Suppressor macrophage treated with lipopolysaccharide for 1 hour (primary cell): ENCODE results near the gene MCUB.

Source experiments
- DNase-seq, 3 donors: peaks; one replicate each; pipeline ENCODE4 v3.0.0-alpha.2; 2020 to 2022

Gene MCUB

GRCh38 chr4:109684727-109685126 is 124.7 kb downstream of the MCUB start:
- DNase-seq, result no peak

- no peak for DNase-seq
Measured at GRCh38 chr4:109690690-109691410, 130.8 kb downstream of the MCUB start.

GRCh38 chr4:109691411-109691920 is 131.4 kb downstream of the MCUB start:
- DNase-seq, result no peak

GRCh38 chr4:109698656-109699055 is 138.6 kb downstream of the MCUB start:
- no peak for DNase-seq

GRCh38 chr4:109699553-109700225 is 139.6 kb downstream of the MCUB start:
- no peak for DNase-seq

GRCh38 chr4:109701566-109702410 is 141.7 kb downstream of the MCUB start:
- no peak for DNase-seq

- peak; percentile 80 to 93 (median 86) for DNase-seq
Measured at GRCh38 chr4:109702950-109703663, 143.1 kb downstream of the MCUB start, which contains the start of gene CASP6. Gene CASP6 (minus strand): TSS chr4:109703445. CDS start chr4:109703395, 50 bp downstream.

GRCh38 chr4:109703664-109704361 is 143.8 kb downstream of the MCUB start:
- DNase-seq, result peak; percentile 20 to 56 (median 29)

- no peak for DNase-seq
Measured at GRCh38 chr4:109708435-109708834, 148.4 kb downstream of the MCUB start.

GRCh38 chr4:109708990-109709389 is 148.9 kb downstream of the MCUB start:
- no peak for DNase-seq

- no peak for DNase-seq
Measured at GRCh38 chr4:109713500-109713899, 153.5 kb downstream of the MCUB start.

GRCh38 chr4:109718759-109719158 is 158.7 kb downstream of the MCUB start:
- no peak for DNase-seq

GRCh38 chr4:109719604-109720003 is 159.6 kb downstream of the MCUB start:
- DNase-seq, result no peak

- DNase-seq, result peak in 1 of 3 donors; percentile 16
Measured at GRCh38 chr4:109721033-109721432, 161.0 kb downstream of the MCUB start.

GRCh38 chr4:109722357-109722756 is 162.3 kb downstream of the MCUB start:
- no peak for DNase-seq

- DNase-seq, result peak in 2 of 3 donors; percentile 16 to 27
Measured at GRCh38 chr4:109723110-109723509, 163.1 kb downstream of the MCUB start.

GRCh38 chr4:109728385-109728784 is 168.3 kb downstream of the MCUB start:
- DNase-seq, result no peak

- DNase-seq, result peak in 1 of 3 donors; percentile 5
Measured at GRCh38 chr4:109729117-109729717, 169.2 kb downstream of the MCUB start.

GRCh38 chr4:109729718-109730618 is 169.9 kb downstream of the MCUB start, which contains the start of gene PLA2G12A:
Gene PLA2G12A (minus strand): TSS chr4:109730070. CDS start chr4:109729809, 261 bp downstream.
- DNase-seq, result peak; percentile 54 to 87 (median 74)
